HG02763 (cell line): ENCODE results near the gene JAGN1.
A peak's percentile ranks its signal among the peaks of the same experiment; 100 is the strongest.
"Not testable (repeated sequence)": the region's sequence is repeated elsewhere in the genome, so short reads cannot be mapped to it uniquely, and the experiment has no call there.

ENCODE experiments used
- ATAC-seq: cut with Tn5 transposase; IDR thresholded peaks from one replicate; pipeline ENCODE4 v1.9.1; 2021; ENCODE audit warnings: mild to moderate bottlenecking, moderate library complexity; ENCODE audit not compliant: unreplicated experiment

Gene JAGN1

DNA sequence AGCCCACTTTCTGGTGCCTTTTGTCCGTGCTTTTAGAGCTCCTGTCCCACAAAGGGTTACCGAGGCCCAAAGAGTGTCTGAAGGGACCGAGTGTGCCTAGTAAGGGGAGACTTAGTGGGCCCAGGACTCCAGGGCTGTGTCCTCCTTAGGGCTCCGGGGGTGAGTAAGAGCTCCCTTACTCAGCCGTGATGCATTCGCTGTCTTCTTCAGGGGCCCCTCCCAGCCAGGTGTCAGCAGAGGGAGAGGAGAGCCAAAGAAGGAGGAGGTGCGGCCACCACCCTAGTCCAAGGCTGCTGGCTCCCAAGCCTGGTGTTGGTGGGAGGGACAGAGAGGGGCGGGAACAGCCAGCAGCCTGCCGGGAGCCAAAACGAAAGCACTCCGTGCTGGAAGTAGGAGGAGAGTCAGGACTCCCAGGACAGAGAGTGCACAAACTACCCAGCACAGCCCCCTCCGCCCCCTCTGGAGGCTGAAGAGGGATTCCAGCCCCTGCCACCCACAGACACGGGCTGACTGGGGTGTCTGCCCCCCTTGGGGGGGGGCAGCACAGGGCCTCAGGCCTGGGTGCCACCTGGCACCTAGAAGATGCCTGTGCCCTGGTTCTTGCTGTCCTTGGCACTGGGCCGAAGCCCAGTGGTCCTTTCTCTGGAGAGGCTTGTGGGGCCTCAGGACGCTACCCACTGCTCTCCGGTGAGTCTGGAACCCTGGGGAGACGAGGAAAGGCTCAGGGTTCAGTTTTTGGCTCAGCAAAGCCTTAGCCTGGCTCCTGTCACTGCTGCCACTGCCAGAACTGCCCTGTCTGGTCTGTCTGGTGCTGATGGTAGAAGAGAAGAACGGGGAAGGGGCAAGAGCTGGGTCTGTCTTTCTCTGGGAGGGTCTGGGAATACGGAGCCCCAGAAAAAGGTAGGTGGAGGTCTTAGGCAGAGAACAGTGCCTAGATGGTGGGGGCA lies 26.6 kb downstream of the JAGN1 start, which contains the start of gene IL17RC:
TSS of gene IL17RC (plus strand) at position 365 of the 947 bp plus-strand sequence. CDS start at position 583, 218 bp downstream.
- ATAC-seq = no peak

- ATAC-seq = no peak
These were observed 27.4 kb downstream of the JAGN1 start for GRCh38 chr3:9917820-9918219.

GRCh38 chr3:9918261-9919038 lies 28.0 kb downstream of the JAGN1 start:
- no peak for ATAC-seq

DNA sequence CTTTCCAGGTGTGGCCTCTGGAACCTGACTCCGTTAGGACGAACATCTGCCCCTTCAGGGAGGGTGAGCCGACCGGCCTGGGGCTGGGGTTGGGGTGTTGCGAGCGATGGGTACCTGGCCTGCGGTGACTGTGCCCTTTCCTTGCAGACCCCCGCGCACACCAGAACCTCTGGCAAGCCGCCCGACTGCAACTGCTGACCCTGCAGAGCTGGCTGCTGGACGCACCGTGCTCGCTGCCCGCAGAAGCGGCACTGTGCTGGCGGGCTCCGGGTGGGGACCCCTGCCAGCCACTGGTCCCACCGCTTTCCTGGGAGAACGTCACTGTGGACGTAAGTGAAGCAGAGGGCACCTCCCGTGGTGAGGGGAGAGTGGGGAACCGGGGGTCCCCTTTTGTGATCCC lies 37.7 kb downstream of the JAGN1 start:
- no peak for ATAC-seq

DNA sequence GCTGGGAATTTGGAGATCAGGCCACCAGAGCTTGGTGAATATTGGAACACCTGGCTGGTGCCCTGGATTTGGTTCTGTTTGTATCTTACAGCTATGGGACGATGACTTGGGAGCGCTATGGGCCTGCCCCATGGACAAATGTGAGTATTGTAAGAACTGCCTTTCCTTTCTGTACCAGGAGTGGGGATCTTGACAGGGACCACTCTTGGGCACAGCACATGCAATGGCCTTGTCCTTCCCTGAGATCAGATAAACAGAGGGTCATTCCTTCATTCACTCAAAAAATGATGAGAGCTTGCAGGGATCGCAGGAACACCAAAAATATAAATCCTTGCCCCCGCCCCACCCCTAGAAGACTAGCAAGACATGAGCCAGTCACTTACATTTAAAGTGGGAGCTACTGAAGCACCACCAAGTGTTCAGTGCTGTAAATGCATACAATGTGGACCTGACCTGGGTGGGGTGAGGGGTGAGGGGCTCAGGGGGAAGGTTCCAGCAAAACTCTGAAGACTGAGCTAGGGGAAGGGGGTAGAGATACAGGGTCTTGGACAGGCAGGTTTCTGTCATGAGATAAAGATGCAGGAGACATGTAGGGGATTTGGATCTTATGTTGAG lies 40.5 kb downstream of the JAGN1 start:
- ATAC-seq = no peak

- ATAC-seq = no peak
These were observed 42.1 kb downstream of the JAGN1 start for GRCh38 chr3:9932535-9932842.

- peak; percentile 65 for ATAC-seq
These were observed 42.6 kb downstream of the JAGN1 start for GRCh38 chr3:9932843-9933560.

GRCh38 chr3:9933561-9934234 lies 43.3 kb downstream of the JAGN1 start, which contains the start of gene CRELD1:
Gene CRELD1, plus strand, starts transcription at chr3:9933834. Its CDS starts 605 bp downstream, at chr3:9934439.
- peak; percentile 84 for ATAC-seq

DNA sequence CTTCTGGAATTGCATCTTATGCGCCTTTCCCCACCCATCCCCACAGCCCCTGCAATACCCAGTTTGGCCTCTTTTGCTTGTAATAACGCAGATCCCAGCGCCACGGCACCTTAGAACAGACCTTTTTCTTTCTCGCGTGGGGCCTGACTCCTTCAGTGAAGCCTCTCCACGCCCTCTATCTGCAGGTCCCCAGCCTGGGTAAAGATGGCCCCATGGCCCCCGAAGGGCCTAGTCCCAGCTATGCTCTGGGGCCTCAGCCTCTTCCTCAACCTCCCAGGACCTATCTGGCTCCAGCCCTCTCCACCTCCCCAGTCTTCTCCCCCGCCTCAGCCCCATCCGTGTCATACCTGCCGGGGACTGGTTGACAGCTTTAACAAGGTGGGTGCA lies 43.8 kb downstream of the JAGN1 start:
- ATAC-seq = no peak

DNA sequence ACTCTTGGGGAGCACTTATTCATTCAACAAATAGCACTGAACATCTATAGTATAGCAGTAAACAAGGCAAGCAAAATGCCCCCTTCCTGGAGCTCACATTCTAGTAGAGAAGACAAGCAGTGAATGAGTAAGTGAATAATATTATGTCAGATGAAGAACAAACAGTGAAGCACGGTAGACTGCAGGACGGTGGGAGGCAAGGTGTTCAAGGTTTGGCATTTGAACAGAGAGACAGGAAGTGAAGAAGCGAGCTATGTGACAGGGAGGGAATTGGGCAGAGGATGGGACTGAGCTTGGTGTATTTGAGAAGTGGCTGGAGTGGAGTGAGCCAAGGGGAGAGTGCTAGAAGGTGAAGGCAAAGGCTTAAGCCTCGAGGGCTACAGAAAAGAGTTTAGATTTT lies 44.6 kb downstream of the JAGN1 start:
- no peak for ATAC-seq

DNA sequence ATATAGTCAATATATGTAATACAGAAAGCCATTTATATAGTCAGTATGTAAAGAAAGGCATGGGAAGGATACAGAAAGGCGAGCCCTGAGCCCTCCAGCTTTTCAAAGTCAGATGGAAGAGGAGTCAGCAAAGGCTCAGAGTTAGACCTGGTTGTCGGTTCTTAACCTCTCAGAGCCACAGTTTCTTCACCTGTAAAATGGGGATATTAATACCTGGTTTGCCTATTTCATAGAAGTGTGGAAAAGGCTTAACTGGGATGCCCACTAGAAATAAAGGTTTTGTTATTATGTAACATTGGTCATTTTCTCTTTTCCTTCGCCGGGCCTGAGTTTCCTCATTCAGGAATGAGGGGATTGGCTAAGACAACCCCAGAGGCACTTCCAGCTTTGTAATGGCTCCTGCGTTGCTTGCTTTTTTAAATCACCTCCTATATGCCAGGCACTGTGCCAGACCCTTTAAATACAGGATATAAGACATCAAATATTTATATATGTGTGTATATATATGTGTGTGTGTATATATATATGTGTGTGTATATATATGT lies 45.6 kb downstream of the JAGN1 start:
- no peak for ATAC-seq

DNA sequence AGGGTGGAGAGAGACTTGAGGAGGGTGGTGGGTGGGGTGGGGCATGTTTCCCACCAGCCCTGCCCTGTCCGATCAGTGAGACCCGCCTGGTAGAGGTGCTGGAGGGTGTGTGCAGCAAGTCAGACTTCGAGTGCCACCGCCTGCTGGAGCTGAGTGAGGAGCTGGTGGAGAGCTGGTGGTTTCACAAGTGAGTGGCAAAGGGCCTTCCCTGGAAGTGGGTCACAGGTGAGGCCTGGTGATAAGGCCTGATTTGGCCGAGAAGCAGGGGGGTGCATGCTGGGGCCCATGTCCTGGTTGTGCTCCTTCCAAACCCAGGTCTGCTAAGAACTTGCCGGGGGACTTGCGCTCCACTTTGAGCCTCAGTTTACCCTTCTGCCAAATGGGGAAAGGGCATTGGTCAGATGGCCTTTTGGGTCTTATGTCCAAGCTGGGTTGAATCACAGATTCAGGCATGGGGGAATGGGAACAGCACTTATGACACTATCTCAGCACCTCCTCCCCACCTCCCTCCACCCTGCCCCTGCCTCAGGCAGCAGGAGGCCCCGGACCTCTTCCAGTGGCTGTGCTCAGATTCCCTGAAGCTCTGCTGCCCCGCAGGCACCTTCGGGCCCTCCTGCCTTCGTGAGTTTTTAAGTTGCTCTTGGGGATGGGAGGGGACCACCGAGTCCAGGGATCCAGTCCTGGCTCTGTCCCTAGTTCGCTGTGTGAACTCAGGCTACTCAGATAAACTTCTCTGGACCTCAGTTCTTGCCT lies 47.3 kb downstream of the JAGN1 start:
- no peak for ATAC-seq

- ATAC-seq = no peak
These were observed 48.6 kb downstream of the JAGN1 start for GRCh38 chr3:9938966-9939365.

DNA sequence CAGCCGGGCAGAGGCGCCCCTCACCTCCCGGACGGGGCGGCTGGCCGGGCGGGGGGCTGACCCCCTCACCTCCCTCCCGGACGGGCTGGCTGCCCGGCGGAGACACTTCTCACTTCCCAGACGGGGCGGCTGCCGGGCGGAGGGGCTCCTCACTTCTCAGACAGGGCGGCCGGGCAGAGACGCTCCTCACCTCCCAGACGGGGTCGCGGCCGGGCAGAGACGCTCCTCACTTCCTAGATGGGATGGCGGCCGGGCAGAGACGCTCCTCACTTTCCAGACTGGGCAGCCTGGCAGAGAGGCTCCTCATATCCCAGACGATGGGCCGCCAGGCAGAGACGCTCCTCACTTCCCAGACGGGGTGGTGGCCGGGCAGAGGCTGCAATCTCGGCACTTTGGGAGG lies 49.5 kb downstream of the JAGN1 start:
- ATAC-seq = not testable (repeated sequence)

DNA sequence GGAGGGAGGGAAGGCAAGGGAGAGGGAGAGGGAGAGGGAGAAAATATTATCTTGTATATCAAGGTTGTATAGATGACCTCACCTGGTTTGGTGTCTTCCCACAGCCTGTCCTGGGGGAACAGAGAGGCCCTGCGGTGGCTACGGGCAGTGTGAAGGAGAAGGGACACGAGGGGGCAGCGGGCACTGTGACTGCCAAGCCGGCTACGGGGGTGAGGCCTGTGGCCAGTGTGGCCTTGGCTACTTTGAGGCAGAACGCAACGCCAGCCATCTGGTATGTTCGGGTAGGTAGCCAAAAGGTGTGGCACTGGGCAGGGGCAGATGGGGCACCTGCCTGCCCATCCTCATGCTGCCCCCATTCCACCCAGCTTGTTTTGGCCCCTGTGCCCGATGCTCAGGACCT lies 50.3 kb downstream of the JAGN1 start:
- ATAC-seq = no peak

- no peak for ATAC-seq
These were observed 51.8 kb downstream of the JAGN1 start for GRCh38 chr3:9942164-9942563.

GRCh38 chr3:9942934-9943690 lies 52.7 kb downstream of the JAGN1 start:
- no peak for ATAC-seq
